GM23248 (cell line): ENCODE data around the gene AMBRA1. TPM values are rescaled to one million over a fixed set of nuclear protein-coding genes. Genes with fewer than 3 reads are reported as not detected.

Source experiments
- DNase-seq: peaks from one replicate; pipeline ENCODE4 v3.0.0-alpha.2; 2015
- H2AFZ ChIP-seq: fragments of 200-600 bp; sonication (generic); 2 replicates; pipeline ENCODE4 v1.6.1; 2016; ENCODE audit warnings: antibody characterized with exemption
- H3F3A ChIP-seq: fragments of 200-600 bp; sonication (generic); 2 replicates; pipeline ENCODE4 v1.6.1; 2016; ENCODE audit warnings: mild to moderate bottlenecking, antibody characterized with exemption, mixed run types; ENCODE audit not compliant: insufficient read depth
- H3K27ac ChIP-seq: fragments of 200-600 bp; sonication (generic); 2 replicates; pipeline ENCODE4 v1.5.1; 2016; ENCODE audit warnings: mild to moderate bottlenecking
- H3K27me3 ChIP-seq: fragments of 200-600 bp; sonication (generic); replicated peaks from 2 replicates; pipeline ENCODE4 v1.6.1; 2016; ENCODE audit warnings: mild to moderate bottlenecking; ENCODE audit not compliant: insufficient read depth
- H3K36me3 ChIP-seq: fragments of 200-600 bp; sonication (generic); 2 replicates; pipeline ENCODE4 v1.6.1; 2016; ENCODE audit warnings: low read depth, mild to moderate bottlenecking
- H3K4me1 ChIP-seq: fragments of 200-600 bp; sonication (generic); 2 replicates; pipeline ENCODE4 v1.6.1; 2016; ENCODE audit warnings: mild to moderate bottlenecking; ENCODE audit not compliant: insufficient read depth
- H3K4me2 ChIP-seq: fragments of 200-600 bp; sonication (generic); one replicate; pipeline ENCODE4 v1.6.1; 2016; ENCODE audit warnings: mild to moderate bottlenecking; ENCODE audit not compliant: unreplicated experiment
- H3K4me3 ChIP-seq: fragments of 200-600 bp; sonication (generic); 2 replicates; pipeline ENCODE4 v1.5.1; 2016; ENCODE audit warnings: mild to moderate bottlenecking
- H3K79me2 ChIP-seq: fragments of 200-600 bp; sonication (generic); 2 replicates; pipeline ENCODE4 v1.6.1; 2016; ENCODE audit warnings: mild to moderate bottlenecking; ENCODE audit not compliant: insufficient read depth
- H3K9ac ChIP-seq: fragments of 200-600 bp; sonication (generic); 2 replicates; pipeline ENCODE4 v1.6.1; 2016; ENCODE audit warnings: mild to moderate bottlenecking
- H3K9me2 ChIP-seq: fragments of 200-600 bp; sonication (generic); 2 replicates; pipeline ENCODE4 v1.6.1; 2016; ENCODE audit warnings: mixed run types, mild to moderate bottlenecking, moderate library complexity; ENCODE audit not compliant: insufficient read depth
- H3K9me3 ChIP-seq: fragments of 200-600 bp; sonication (generic); one replicate; pipeline ENCODE4 v1.6.1; 2017; ENCODE audit warnings: low read depth
- H4K20me1 ChIP-seq: fragments of 200-600 bp; sonication (generic); 2 replicates; pipeline ENCODE4 v1.6.0; 2016; ENCODE audit not compliant: insufficient read depth
- EZH2 ChIP-seq: fragments of 200-600 bp; sonication (generic); IDR thresholded peaks from 2 replicates; pipeline ENCODE4 v1.6.1; 2018; ENCODE audit warnings: antibody characterized with exemption, mild to moderate bottlenecking; ENCODE audit not compliant: insufficient read depth, poor library complexity, severe bottlenecking
- EZH2phosphoT487 ChIP-seq: fragments of 200-600 bp; sonication (generic); IDR thresholded peaks from 2 replicates; pipeline ENCODE4 v1.6.1; 2018; ENCODE audit warnings: antibody characterized with exemption, moderate library complexity, mild to moderate bottlenecking, low read depth; ENCODE audit not compliant: insufficient read depth
- WGBS, 2 experiments: methylation state at CpG; one replicate each; pipeline ENCODE4 v1.1.6; 2015 to 2017; ENCODE audit warnings: low lambda C conversion rate in 2 of 2, low coverage in 1 of 2; ENCODE audit errors: missing lambda C conversion rate in 2 of 2; 5-methylcytosine and 5-hydroxymethylcytosine counted together
- in situ Hi-C: fragments of 300-500 bp; cut with MboI; formaldehyde crosslinking; loops from 2 replicates; pipeline ENCODE4 v1.15.0; 2020
- polyA plus RNA-seq: library from polyadenylated mRNA; unstranded; fragments of >200 nt; fragmentation: Nextera tagmentation; extraction: Ambion mirVana; gene quantifications from 2 replicates; pipeline ENCODE4 v1.2.1, GENCODE V29; 2016
- total RNA-seq: library from RNA; depleted of rRNA; stranded (reverse); fragments of >200 nt; shearing (Covaris generic); gene quantifications from 2 replicates; pipeline ENCODE4 v1.2.3, GENCODE V29; 2014

AMBRA1 gene
- total and polyA plus RNA-seq, 2 experiments from 2014 or later: 5.0 to 46.0 TPM

- Histone ChIP-seq H2AFZ (no peak overlapping the region), H3K9me2 (no peaks in the 10 kb centered on the region), H3F3A (no peaks in the 10 kb centered on the region), H3K27ac (no peak overlapping the region), H3K4me3 (no peak overlapping the region), H4K20me1 (no peaks in the 10 kb centered on the region), H3K27me3 (no peaks in the 10 kb centered on the region), H3K79me2 (no peaks in the 10 kb centered on the region), H3K9ac (no peak overlapping the region), H3K4me1 (no peaks in the 10 kb centered on the region), H3K4me2 (no peak overlapping the region), H3K36me3 (peaks cover 13% of the 10 kb centered on the region; the same call in 1 of the 2 replicates), H3K9me3 (no peaks in the 10 kb centered on the region)
- in situ Hi-C loops: no loop called here
- 68 to 73% methylated on average over 6 of the region's 6 CpGs for WGBS, 2 experiments
- TF ChIP-seq EZH2: no peak
- TF ChIP-seq EZH2phosphoT487: no peak
- DNase-seq: no peak
These were observed 156.6 kb downstream of the AMBRA1 start for GRCh38 chr11:46437122-46437689.

GRCh38 chr11:46436113-46436512 is 157.7 kb downstream of the AMBRA1 start:
- TF ChIP-seq EZH2phosphoT487 (no peak), EZH2 (no peak)
- no peaks in the 10 kb centered on the region for H3K4me1 ChIP-seq
- H3K27me3 ChIP-seq: no peaks in the 10 kb centered on the region
- no peak overlapping the region for H3K27ac ChIP-seq
- no peak overlapping the region for H3K4me2 ChIP-seq
- H3K9me2 ChIP-seq: no peaks in the 10 kb centered on the region
- no peaks in the 10 kb centered on the region for H3K9me3 ChIP-seq
- H4K20me1 ChIP-seq: no peaks in the 10 kb centered on the region
- in situ Hi-C loops: no loop called here
- H3K9ac ChIP-seq: no peak overlapping the region
- H3K79me2 ChIP-seq: no peaks in the 10 kb centered on the region
- H3K4me3 ChIP-seq: no peak overlapping the region
- H3K36me3 ChIP-seq: peaks cover 17% of the 10 kb centered on the region; the same call in 1 of the 2 replicates
- no peak overlapping the region for H2AFZ ChIP-seq
- WGBS, 2 experiments: 95 to 100% methylated on average over 3 of the region's 3 CpGs
- no peak for DNase-seq
- no peaks in the 10 kb centered on the region for H3F3A ChIP-seq

- DNase-seq: no peak
- no peaks in the 10 kb centered on the region for H3K79me2 ChIP-seq
- WGBS, 2 experiments: 75 to 93% methylated on average over 3 of the region's 3 CpGs
- H3K9ac ChIP-seq: no peak overlapping the region
- H2AFZ ChIP-seq: no peak overlapping the region
- no peaks in the 10 kb centered on the region for H3K4me1 ChIP-seq
- H3K4me3 ChIP-seq: no peak overlapping the region
- H3K9me3 ChIP-seq: no peaks in the 10 kb centered on the region
- H3K27ac ChIP-seq: no peak overlapping the region
- peaks cover 16% of the 10 kb centered on the region; the same call in 1 of the 2 replicates for H3K36me3 ChIP-seq
- in situ Hi-C loops: no loop called here
- no peaks in the 10 kb centered on the region for H4K20me1 ChIP-seq
- no peak for TF ChIP-seq EZH2
- TF ChIP-seq EZH2phosphoT487: no peak
- H3F3A ChIP-seq: no peaks in the 10 kb centered on the region
- no peaks in the 10 kb centered on the region for H3K27me3 ChIP-seq
- H3K4me2 ChIP-seq: no peak overlapping the region
- no peaks in the 10 kb centered on the region for H3K9me2 ChIP-seq
These were observed 158.1 kb downstream of the AMBRA1 start for GRCh38 chr11:46435679-46436078.

GRCh38 chr11:46431211-46431610 is 162.6 kb downstream of the AMBRA1 start:
- H3F3A ChIP-seq: 0 out of 2 replicates have a peak, but pooled peaks cover 3% of the 10 kb centered on the region
- in situ Hi-C loops: no loop called here
- DNase-seq: no peak

More at GRCh38 chr11:46431211-46431610, 162.6 kb downstream of the AMBRA1 start:
- Histone ChIP-seq H3K9me2 (no peaks in the 10 kb centered on the region), H3K4me2 (no peak overlapping the region), H3K27ac (no peak overlapping the region), H4K20me1 (no peaks in the 10 kb centered on the region), H3K4me1 (no peaks in the 10 kb centered on the region), H3K36me3 (peaks cover 10% of the 10 kb centered on the region; the same call in 1 of the 2 replicates), H3K79me2 (no peaks in the 10 kb centered on the region), H3K9ac (no peak overlapping the region), H3K27me3 (no peaks in the 10 kb centered on the region), H3K4me3 (no peak overlapping the region), H2AFZ (no peak overlapping the region), H3K9me3 (no peaks in the 10 kb centered on the region)
- TF ChIP-seq EZH2phosphoT487 (no peak), EZH2 (no peak)
